ENCODE results near the gene CFC1B. TPM values are rescaled to one million over a fixed set of nuclear protein-coding genes. Genes with fewer than 3 reads are reported as not detected.

Gene CFC1B
- total RNA-seq, 3 donors from 2014 or later: not detected

Other genes with a start within 250 kb of the CFC1B start
- 10 to 100 TPM; 52.7 to 70.4 (median 56.0) TPM for gene IMP4, start 178.3 kb upstream of the CFC1B start, total RNA-seq
- 100 to 1,000 TPM; 115 to 197 (median 120) TPM for gene PTPN18, start 165.2 kb upstream of the CFC1B start, total RNA-seq
- gene POTEI, start 11.9 kb upstream of the CFC1B start, total RNA-seq: under 1 TPM in 2 of 3 donors, not detected in 1; 0.07 to 0.14 TPM
- under 1 TPM; 0.28 to 0.92 (median 0.69) TPM for gene CFC1, start 78.4 kb downstream of the CFC1B start, total RNA-seq
- under 1 TPM in 1 of 3 donors, not detected in 2; 0.10 TPM for gene POTEJ, start 90.2 kb downstream of the CFC1B start, total RNA-seq
- gene GPR148, start 207.8 kb downstream of the CFC1B start, total RNA-seq: not detected
- gene AMER3, start 234.3 kb downstream of the CFC1B start, total RNA-seq: under 1 TPM; 0.16 to 0.55 (median 0.52) TPM

Measured in mucosa of descending colon (tissue), 3 donors.